HepG2 (cell line): ENCODE measurements around the gene TENM3. TPM values are rescaled to one million over a fixed set of nuclear protein-coding genes. Genes with fewer than 3 reads are reported as not detected.

Experiments used
- ATAC-seq: fragments of 200-7000 bp; cut with Tn5 transposase; 3 replicates; pipeline ENCODE4 v1.9.1; 2020; ENCODE audit warnings: mild to moderate bottlenecking, moderate library complexity
- BruUV-seq: library from RNA; stranded (reverse); fragments of 400-500 nt; replicated peaks from 2 replicates; lab custom pipeline; 2021; lab: Mats Ljungman, UMichigan
- CTCF ChIA-PET: fragments of 300-600 bp; formaldehyde crosslinking; extraction: SDS; loops from one replicate; lab custom pipeline; 2021; ENCODE audit warnings: low total read pairs, inconsistent platforms, low intra/inter-chr PET ratio; lab: Yijun Ruan, JAX
- POLR2A ChIA-PET: fragments of 350-600 bp; sonication (Branson Sonifier 250); formaldehyde crosslinking; loops from one replicate; lab custom pipeline; 2020; ENCODE audit warnings: antibody characterized with exemption, inconsistent platforms; lab: Yijun Ruan, JAX
- DNase-seq: peaks from one replicate; pipeline ENCODE4 v3.0.0-alpha.2; 2015; ENCODE audit warnings: low spot score
- FAIRE-seq: peaks from 3 replicates; lab custom pipeline; 2011; peaks lifted over from hg19 to GRCh38; lab: Jason Lieb, UNC
- H2AFZ ChIP-seq: one replicate; pipeline ENCODE4 v1.6.1; 2011; ENCODE audit warnings: low read length, inconsistent platforms
- H3K27ac ChIP-seq: fragments of 300-600 bp; 3 replicates; pipeline ENCODE4 v1.8.0; 2011; ENCODE audit warnings: mixed run types, mild to moderate bottlenecking, mixed read lengths, low read length, inconsistent platforms; ENCODE audit not compliant: insufficient read depth; ENCODE audit errors: extremely low read length
- H3K27me3 ChIP-seq, 2 experiments: fragments of 200-600 bp in 1 of 2; 2 replicates in 1 of 2; 3 replicates in 1 of 2; pipeline versions ENCODE4 v1.6.0 to v1.8.0; 2011; ENCODE audit warnings: low read length in 2 of 2, mild to moderate bottlenecking in 2 of 2, moderate library complexity in 2 of 2, inconsistent platforms in 1 of 2; ENCODE audit not compliant: insufficient read depth in 2 of 2, control insufficient read depth in 1 of 2
- H3K36me3 ChIP-seq, 2 experiments: fragments of 200-600 bp in 1 of 2; replicated peaks in 1 of 2; 2 replicates in 1 of 2; 3 replicates in 1 of 2; pipeline versions ENCODE4 v1.5.1 to v1.8.0; 2011; ENCODE audit warnings: low read length in 2 of 2, inconsistent platforms in 1 of 2; ENCODE audit not compliant: insufficient read depth in 2 of 2, control insufficient read depth in 1 of 2
- H3K4me1 ChIP-seq: 2 replicates; pipeline ENCODE4 v1.5.1; 2012; ENCODE audit warnings: low read length, inconsistent platforms; ENCODE audit not compliant: insufficient read depth
- H3K4me2 ChIP-seq: 2 replicates; pipeline ENCODE4 v1.6.0; 2011; ENCODE audit warnings: low read depth, low read length, inconsistent platforms
- H3K4me3 ChIP-seq, 3 experiments: fragments of 200-600 bp in 1 of 3; sonication (generic), shearing (Covaris generic) in 1 of 3; replicated peaks in 1 of 3; 2 replicates each; pipeline ENCODE4 v1.5.1; 2011 to 2016; ENCODE audit warnings: low read length in 3 of 3, inconsistent platforms in 2 of 3, low read depth in 2 of 3, mild to moderate bottlenecking in 2 of 3, control low read depth in 1 of 3, mixed read lengths in 1 of 3; ENCODE audit not compliant: insufficient read depth in 1 of 3
- H3K79me2 ChIP-seq: one replicate; pipeline ENCODE4 v1.6.1; 2011; ENCODE audit warnings: low read length, inconsistent platforms; ENCODE audit not compliant: insufficient read depth
- H3K9ac ChIP-seq: 2 replicates; pipeline ENCODE4 v1.6.0; 2011; ENCODE audit warnings: mild to moderate bottlenecking, low read depth, low read length, inconsistent platforms; ENCODE audit not compliant: insufficient read depth
- H3K9me3 ChIP-seq: 2 replicates; pipeline ENCODE4 v1.5.1; 2012; ENCODE audit warnings: mild to moderate bottlenecking, low read length
- H4K20me1 ChIP-seq: 2 replicates; pipeline ENCODE4 v1.6.0; 2011; ENCODE audit warnings: inconsistent platforms, mild to moderate bottlenecking, low read length, moderate library complexity; ENCODE audit not compliant: insufficient read depth
- ATF7-NPFF ChIP-seq: sonication (generic); formaldehyde crosslinking; IDR thresholded peaks from 2 replicates; pipeline ENCODE4 v1.8.1; 2023; ENCODE audit warnings: mild to moderate bottlenecking, low read depth, missing genetic modification reagents, moderate library complexity
- HDAC1 ChIP-seq: sonication (generic); formaldehyde crosslinking; IDR thresholded peaks from 2 replicates; pipeline ENCODE4 v1.5.1; 2020; ENCODE audit warnings: mild to moderate bottlenecking, missing genetic modification reagents
- HMGXB3 ChIP-seq: sonication (generic); formaldehyde crosslinking; IDR thresholded peaks from 2 replicates; pipeline ENCODE4 v1.4.0; 2020; ENCODE audit warnings: missing genetic modification reagents, borderline replicate concordance
- JARID2 ChIP-seq: sonication (generic); formaldehyde crosslinking; IDR thresholded peaks from 2 replicates; pipeline ENCODE4 v1.8.1; 2023; ENCODE audit warnings: missing genetic modification reagents, inconsistent platforms; ENCODE audit not compliant: insufficient replicate concordance
- MLLT10 ChIP-seq: sonication (generic); formaldehyde crosslinking; IDR thresholded peaks from 2 replicates; pipeline ENCODE4 v1.4.0; 2020; ENCODE audit warnings: missing genetic modification reagents
- MTERF4 ChIP-seq: sonication (generic); formaldehyde crosslinking; IDR thresholded peaks from 2 replicates; pipeline ENCODE4 v1.8.0; 2023; ENCODE audit warnings: mild to moderate bottlenecking, missing genetic modification reagents
- SATB2 ChIP-seq: sonication (generic); formaldehyde crosslinking; IDR thresholded peaks from 2 replicates; pipeline ENCODE4 v1.5.0; 2020; ENCODE audit warnings: missing genetic modification reagents
- SMAD9 ChIP-seq: sonication (generic); formaldehyde crosslinking; IDR thresholded peaks from 2 replicates; pipeline ENCODE4 v1.5.1; 2020; ENCODE audit warnings: mild to moderate bottlenecking, missing genetic modification reagents
- SPEN ChIP-seq: sonication (generic); formaldehyde crosslinking; IDR thresholded peaks from 2 replicates; pipeline ENCODE4 v1.5.1; 2020; ENCODE audit warnings: low read depth, mild to moderate bottlenecking, missing genetic modification reagents
- TOPORS ChIP-seq: sonication (generic); formaldehyde crosslinking; IDR thresholded peaks from 2 replicates; pipeline ENCODE4 v1.8.0; 2023; ENCODE audit warnings: mild to moderate bottlenecking, missing genetic modification reagents
- ZNF207 ChIP-seq: fragments of 450-650 bp; IDR thresholded peaks from 2 replicates; pipeline ENCODE4 v1.6.1; 2016; ENCODE audit warnings: antibody characterized with exemption, borderline replicate concordance
- ZNF770 ChIP-seq: sonication (generic); formaldehyde crosslinking; IDR thresholded peaks from 2 replicates; pipeline ENCODE4 v1.5.0; 2020; ENCODE audit warnings: mild to moderate bottlenecking, missing genetic modification reagents
- WGBS: methylation state at CpG from one replicate; pipeline ENCODE4 v1.1.6; 2017; ENCODE audit warnings: low lambda C conversion rate; 5-methylcytosine and 5-hydroxymethylcytosine counted together
- in situ Hi-C: cut with HindIII; loops from 2 replicates; pipeline ENCODE4 v1.10.0; 2017; ENCODE audit warnings: low pct_unique_long_range_greater_than_20kb; ENCODE audit not compliant: extremely low pct_ligation_motif_present
- intact Hi-C: fragments of 100-400 bp; cut with micrococcal nuclease; formaldehyde crosslinking; loops from one replicate; pipeline ENCODE4 v1.10.0; 2022; ENCODE audit not compliant: unreplicated experiment
- polyA plus RNA-seq, 8 experiments: library from polyadenylated mRNA; depleted of rRNA in 3 of 8; stranded (reverse) in 7 of 8; unstranded in 1 of 8; fragments of >200 nt; fragmentation: Illumina TruSeq in 4 of 8; extraction: Trizol in 4 of 8; gene quantifications; 2 replicates each; pipeline versions ENCODE4 v1.2.1 to v1.2.3, GENCODE V29; 2011 to 2016; ENCODE audit warnings: low read depth in 4 of 8, missing spikeins in 1 of 8, mixed read lengths in 1 of 8; ENCODE audit not compliant: insufficient read depth in 1 of 8
- total RNA-seq, 5 experiments: library from RNA; depleted of rRNA; stranded (reverse); fragments of >200 nt; fragmentation: Illumina TruSeq; extraction: Trizol; gene quantifications; 2 replicates each; pipeline ENCODE4 v1.2.3, GENCODE V29; 2016; ENCODE audit warnings: low read depth in 1 of 5
- TF ChIP-seq, protein P1 (sequence below): sonication (generic); formaldehyde crosslinking; IDR thresholded peaks from 2 replicates; pipeline ENCODE4 v1.4.0; 2020; ENCODE audit warnings: missing genetic modification reagents

TENM3 gene
- total and polyA plus RNA-seq, 2 of the 13 experiments (the other 11 are each of a cell fraction or from before 2014, with no cell fraction given): 0.04 TPM; not detected in 1

- CTCF ChIA-PET: interaction anchor here (0.7 to 1.8 kb wide), 2 partner anchors 116 kb away, joined by 6 read pairs; no protein-coding TSS in a partner anchor
- ATAC-seq: peak; percentile 54
- no peak overlapping the region for H3K4me3 ChIP-seq
- no peaks in the 10 kb centered on the region for H3K79me2 ChIP-seq
- H3K4me1 ChIP-seq: no peaks in the 10 kb centered on the region
- no peak overlapping the region for H2AFZ ChIP-seq
- in situ Hi-C loops (loop anchor here (5.0 to 25.0 kb wide), 3 partner anchors 113 to 1247 kb away; no protein-coding TSS in a partner anchor), intact Hi-C loops (no loop called here)
- peak; percentile 6 for DNase-seq
- no TSS peak for BruUV-seq
- no peak overlapping the region for H3K27ac ChIP-seq
- no peak for FAIRE-seq
- H3K9ac ChIP-seq: no peak overlapping the region
- POLR2A ChIA-PET: no interaction called here
- H3K4me2 ChIP-seq: no peak overlapping the region
- no peaks in the 10 kb centered on the region for H3K36me3 ChIP-seq
- peaks cover 4% of the 10 kb centered on the region; the same call in 1 of the 2 replicates for H3K9me3 ChIP-seq
- no peaks in the 10 kb centered on the region for H4K20me1 ChIP-seq
- H3K27me3 ChIP-seq: no peaks in the 10 kb centered on the region; a peak in 1 of 5 replicates
- WGBS: 0% methylated on average over 2 of the region's 5 CpGs
- TF ChIP-seq ZNF770 (CRISPR knock-in tag) (no peak), HMGXB3 (CRISPR knock-in tag) (no peak), HDAC1 (no peak), SMAD9 (CRISPR knock-in tag) (no peak), JARID2 (CRISPR knock-in tag) (no peak), ZNF207 (0 out of 2 replicates have a peak, but pooled peaks have one; percentile 29), MTERF4 (no peak), SATB2 (CRISPR knock-in tag) (no peak), TOPORS (CRISPR knock-in tag) (no peak), ATF7-NPFF (CRISPR knock-in tag) (no peak), SPEN (CRISPR knock-in tag) (no peak), MLLT10 (no peak)
- TF ChIP-seq, protein P1, sequence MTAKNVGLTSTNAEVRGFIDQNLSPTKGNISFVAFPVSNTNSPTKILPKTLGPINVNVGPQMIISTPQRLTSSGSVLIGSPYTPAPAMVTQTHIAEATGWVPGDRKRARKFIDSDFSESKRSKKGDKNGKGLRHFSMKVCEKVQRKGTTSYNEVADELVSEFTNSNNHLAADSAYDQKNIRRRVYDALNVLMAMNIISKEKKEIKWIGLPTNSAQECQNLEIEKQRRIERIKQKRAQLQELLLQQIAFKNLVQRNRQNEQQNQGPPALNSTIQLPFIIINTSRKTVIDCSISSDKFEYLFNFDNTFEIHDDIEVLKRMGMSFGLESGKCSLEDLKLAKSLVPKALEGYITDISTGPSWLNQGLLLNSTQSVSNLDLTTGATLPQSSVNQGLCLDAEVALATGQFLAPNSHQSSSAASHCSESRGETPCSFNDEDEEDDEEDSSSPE (CRISPR knock-in tag): no peak
Observed at GRCh38 chr4:182809417-182810102, 566.4 kb downstream of the TENM3 start.
